Fibroblast of pulmonary artery (primary cell): ENCODE measurements around the gene NF2.

Source experiments
- DNase-seq: peaks from one replicate; pipeline ENCODE4 v3.0.0-alpha.2; 2010; ENCODE audit warnings: low read depth
- H3K4me3 ChIP-seq: replicated peaks from 2 replicates; pipeline ENCODE4 v1.5.1; 2011; ENCODE audit warnings: low read depth, mild to moderate bottlenecking, control low read depth, low read length, moderate library complexity
- CTCF ChIP-seq: IDR thresholded peaks from 2 replicates; pipeline ENCODE4 v1.5.1; 2011; ENCODE audit warnings: mild to moderate bottlenecking, control low read depth, low read length, inconsistent platforms; ENCODE audit errors: missing control alignments

NF2 gene

GRCh38 chr22:29695129-29695926 lies 91.9 kb downstream of the NF2 start:
- no peak for DNase-seq
- no peak overlapping the region for H3K4me3 ChIP-seq
- TF ChIP-seq CTCF = no peak

- DNase-seq = no peak
- no peak for TF ChIP-seq CTCF
- no peak overlapping the region for H3K4me3 ChIP-seq
Observed at GRCh38 chr22:29697853-29698598, 94.6 kb downstream of the NF2 start.

GRCh38 chr22:29700206-29700899 lies 96.9 kb downstream of the NF2 start:
- no peak for DNase-seq
- no peak overlapping the region for H3K4me3 ChIP-seq
- TF ChIP-seq CTCF = no peak

- H3K4me3 ChIP-seq = no peak overlapping the region
- DNase-seq = no peak
Observed at GRCh38 chr22:29700900-29701154, 97.4 kb downstream of the NF2 start.

GRCh38 chr22:29701155-29701999 lies 97.9 kb downstream of the NF2 start:
- peak; percentile 25 for TF ChIP-seq CTCF
- DNase-seq = peak; percentile 25

More at GRCh38 chr22:29700900-29701154, 97.4 kb downstream of the NF2 start:
- TF ChIP-seq CTCF = no peak

More at GRCh38 chr22:29701155-29701999, 97.9 kb downstream of the NF2 start:
- no peak overlapping the region for H3K4me3 ChIP-seq
